Uterus (tissue), 4 donors: ENCODE measurements around the gene TMEM80. TPM values are rescaled to one million over a fixed set of nuclear protein-coding genes. Genes with fewer than 3 reads are reported as not detected.
A peak's percentile ranks its signal among the peaks of the same experiment; 100 is the strongest.

ENCODE experiments used
- DNase-seq, 2 donors: peaks; one replicate each; pipeline ENCODE4 v3.0.0-alpha.2; 2019 to 2020
- H3K27ac ChIP-seq, 2 donors: fragments of 200-600 bp; sonication (generic); 1 replicate in 1 of 2; 2 replicates in 1 of 2; pipeline ENCODE4 v1.5.1; 2016 to 2018
- H3K27me3 ChIP-seq, 2 donors: fragments of 200-600 bp; sonication (generic); one replicate each; pipeline ENCODE4 v1.5.1; 2018 to 2019; ENCODE audit warnings: control low read depth in 1 of 2
- H3K36me3 ChIP-seq, 2 donors: fragments of 200-600 bp; sonication (generic); one replicate each; pipeline ENCODE4 v1.5.1; 2019; ENCODE audit warnings: control low read depth in 1 of 2
- H3K4me1 ChIP-seq, 2 donors: fragments of 200-600 bp; sonication (generic); one replicate each; pipeline ENCODE4 v1.5.1; 2018 to 2019; ENCODE audit warnings: control low read depth in 1 of 2
- H3K4me3 ChIP-seq, 2 donors: fragments of 200-600 bp; sonication (generic); 1 replicate in 1 of 2; 2 replicates in 1 of 2; pipeline ENCODE4 v1.5.1; 2018 to 2019; ENCODE audit warnings: mild to moderate bottlenecking in 1 of 2
- H3K9me3 ChIP-seq, 2 donors: fragments of 200-600 bp; sonication (generic); one replicate each; pipeline ENCODE4 v1.5.1; 2019; ENCODE audit warnings: control low read depth in 1 of 2
- POLR2A ChIP-seq, 2 donors: fragments of 450-650 bp; IDR thresholded peaks; one replicate each; pipeline ENCODE4 v1.6.1; 2016; ENCODE audit warnings: antibody characterized with exemption in 2 of 2, mild to moderate bottlenecking in 1 of 2, moderate library complexity in 1 of 2
- intact Hi-C: fragments of 100-400 bp; cut with DNase I; formaldehyde crosslinking; loops from one replicate; pipeline ENCODE4 v1.15.1; 2023; ENCODE audit warnings: low total_unique reads
- total RNA-seq, 4 donors: library from RNA; depleted of rRNA in 3 of 4; stranded (reverse); fragments of >200 nt in 3 of 4; gene quantifications; one replicate each; pipeline versions ENCODE4 v1.1.0 to v1.2.4, GENCODE V29; 2014 to 2023
- TF ChIP-seq, protein P1 (sequence below), 4 experiments: fragments of 200-600 bp in 2 of 4; fragments of 450-650 bp in 2 of 4; sonication (generic) in 2 of 4; IDR thresholded peaks; one replicate each; pipeline ENCODE4 v1.5.1; 2016 to 2019; ENCODE audit warnings: antibody characterized with exemption in 4 of 4, mild to moderate bottlenecking in 2 of 4, moderate library complexity in 1 of 4
- donor health status: DM: yes; HTN: yes; CAD: no.

TMEM80 gene
- total RNA-seq, 4 donors from 2014 or later: 2.6 to 35.3 (median 8.1) TPM

DNA sequence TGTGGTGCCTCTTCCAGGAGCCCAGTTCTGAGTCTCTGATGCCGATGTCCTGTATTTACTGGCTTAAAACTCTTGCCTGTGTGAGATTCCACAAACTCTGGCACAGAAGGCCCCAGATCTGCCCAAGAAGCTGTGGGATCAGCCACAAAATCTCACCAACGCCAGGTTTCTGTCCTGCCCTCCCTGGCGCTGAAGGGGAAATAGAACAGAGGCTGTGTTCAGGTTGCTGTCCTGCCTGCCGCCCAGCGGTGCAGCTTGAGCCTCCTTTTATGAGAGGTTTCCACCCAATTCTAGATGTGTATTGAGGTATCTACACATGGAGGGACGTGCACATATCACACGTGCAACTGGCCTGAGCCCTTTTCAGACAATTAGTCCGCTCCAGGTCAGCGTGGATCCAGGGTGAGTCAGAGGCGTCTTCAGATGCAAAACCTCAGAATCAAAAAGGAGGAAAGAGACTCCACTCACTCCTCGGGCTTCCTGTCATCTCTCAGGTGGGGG lies 2.2 kb downstream of the TMEM80 start:
- Histone ChIP-seq H3K9me3 (no peaks in the 10 kb centered on the region), H3K4me3 (no peak overlapping the region), H3K36me3 (no peaks in the 10 kb centered on the region), H3K4me1 (peaks cover 6 to 7% of the 10 kb centered on the region in 2 donors), H3K27ac (peak overlapping the region; percentile 100), H3K27me3 (no peaks in the 10 kb centered on the region)
- intact Hi-C loops: no loop called here
- no peak for TF ChIP-seq POLR2A (IDR thresholded peaks at IDR 0.05)
- TF ChIP-seq, protein P1, sequence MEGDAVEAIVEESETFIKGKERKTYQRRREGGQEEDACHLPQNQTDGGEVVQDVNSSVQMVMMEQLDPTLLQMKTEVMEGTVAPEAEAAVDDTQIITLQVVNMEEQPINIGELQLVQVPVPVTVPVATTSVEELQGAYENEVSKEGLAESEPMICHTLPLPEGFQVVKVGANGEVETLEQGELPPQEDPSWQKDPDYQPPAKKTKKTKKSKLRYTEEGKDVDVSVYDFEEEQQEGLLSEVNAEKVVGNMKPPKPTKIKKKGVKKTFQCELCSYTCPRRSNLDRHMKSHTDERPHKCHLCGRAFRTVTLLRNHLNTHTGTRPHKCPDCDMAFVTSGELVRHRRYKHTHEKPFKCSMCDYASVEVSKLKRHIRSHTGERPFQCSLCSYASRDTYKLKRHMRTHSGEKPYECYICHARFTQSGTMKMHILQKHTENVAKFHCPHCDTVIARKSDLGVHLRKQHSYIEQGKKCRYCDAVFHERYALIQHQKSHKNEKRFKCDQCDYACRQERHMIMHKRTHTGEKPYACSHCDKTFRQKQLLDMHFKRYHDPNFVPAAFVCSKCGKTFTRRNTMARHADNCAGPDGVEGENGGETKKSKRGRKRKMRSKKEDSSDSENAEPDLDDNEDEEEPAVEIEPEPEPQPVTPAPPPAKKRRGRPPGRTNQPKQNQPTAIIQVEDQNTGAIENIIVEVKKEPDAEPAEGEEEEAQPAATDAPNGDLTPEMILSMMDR (IDR thresholded peaks at IDR 0.05): no peak
- DNase-seq: peak in 1 of 2 donors; percentile 27

DNA sequence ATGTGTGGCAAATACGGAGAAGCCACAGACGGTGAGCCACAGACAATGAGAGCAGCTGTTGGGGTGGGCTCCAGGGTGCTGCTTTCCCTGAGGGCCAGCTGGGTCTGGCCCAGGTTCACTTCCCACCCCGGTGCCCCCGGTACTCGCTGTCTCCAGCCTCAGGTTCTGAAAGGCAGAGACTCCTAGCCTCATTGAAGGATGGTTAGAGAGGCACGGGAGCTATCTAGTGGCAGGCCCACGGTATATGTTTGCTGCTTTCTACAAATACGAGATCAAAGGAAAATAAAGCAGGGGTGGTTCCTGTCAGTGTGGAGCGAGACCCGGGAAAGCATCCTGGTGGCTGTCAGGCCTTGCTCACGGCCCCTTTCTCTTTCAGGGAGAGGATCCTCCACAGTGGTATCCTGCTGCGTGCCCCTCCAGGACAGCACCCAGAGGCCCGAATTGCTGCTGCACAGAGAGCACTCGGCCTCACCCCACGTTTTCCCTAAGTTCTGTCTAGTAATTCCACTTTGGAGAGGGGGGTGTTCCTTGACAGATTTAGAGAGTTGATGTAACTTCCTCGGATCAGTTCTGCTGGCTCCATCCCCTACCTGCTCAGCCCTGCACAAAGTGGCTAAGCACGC lies 3.0 kb downstream of the TMEM80 start:
- peaks cover 6 to 7% of the 10 kb centered on the region in 2 donors for H3K4me1 ChIP-seq
- no peaks in the 10 kb centered on the region for H3K27me3 ChIP-seq
- H3K4me3 ChIP-seq: no peak overlapping the region
- H3K27ac ChIP-seq: peak overlapping the region; percentile 100
- no peak for DNase-seq
- intact Hi-C loops: no loop called here
- H3K9me3 ChIP-seq: no peaks in the 10 kb centered on the region
- TF ChIP-seq, protein P1 (IDR thresholded peaks at IDR 0.05): no peak
- TF ChIP-seq POLR2A (IDR thresholded peaks at IDR 0.05): no peak
- H3K36me3 ChIP-seq: no peaks in the 10 kb centered on the region

DNA sequence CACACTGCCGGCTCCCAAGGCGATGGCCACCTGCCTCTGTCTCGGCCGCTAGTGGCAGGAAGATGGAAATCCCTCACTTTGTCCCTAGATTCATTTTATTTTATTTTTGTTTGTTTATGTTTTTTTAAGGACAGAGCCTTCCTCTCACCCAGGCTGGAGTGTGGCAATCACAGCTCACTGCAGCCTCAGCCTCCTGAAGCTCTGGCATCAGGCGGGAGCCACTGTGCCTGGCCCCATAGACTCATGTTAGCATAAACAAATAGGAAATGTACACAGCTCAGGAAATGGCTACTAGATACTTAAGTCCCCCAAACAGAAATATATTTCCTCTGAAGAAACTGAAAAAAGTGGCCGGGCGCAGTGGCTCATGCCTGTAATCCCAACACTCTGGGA lies 3.5 kb downstream of the TMEM80 start:
- intact Hi-C loops: no loop called here
- no peaks in the 10 kb centered on the region for H3K36me3 ChIP-seq

DNA sequence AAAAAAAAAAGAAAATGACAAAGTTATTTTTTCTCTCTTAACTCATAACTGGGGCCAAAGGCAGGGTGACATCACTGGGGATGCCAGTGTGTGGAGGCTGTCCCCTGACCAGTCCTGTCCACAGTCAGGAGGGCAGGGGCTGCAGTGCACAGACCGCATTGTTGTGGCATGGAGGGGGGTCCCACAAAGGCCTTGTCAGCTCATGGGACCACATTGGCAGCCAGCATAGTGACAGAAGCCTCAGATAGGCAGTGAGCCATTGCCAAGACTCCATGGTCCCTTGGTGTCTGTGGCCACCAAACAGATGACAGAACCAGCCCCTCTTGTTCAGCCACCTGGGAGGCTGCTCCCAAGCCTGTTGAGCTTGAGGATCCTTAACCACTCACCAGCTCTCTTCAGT lies 4.1 kb downstream of the TMEM80 start:
- TF ChIP-seq, protein P1 (IDR thresholded peaks at IDR 0.05): no peak
- TF ChIP-seq POLR2A (IDR thresholded peaks at IDR 0.05): no peak
- intact Hi-C loops: no loop called here
- no peaks in the 10 kb centered on the region for H3K36me3 ChIP-seq

More for the DNA sequence above, 3.5 kb downstream of the TMEM80 start:
- Histone ChIP-seq H3K27ac (no peak overlapping the region), H3K27me3 (no peaks in the 10 kb centered on the region), H3K4me1 (peaks cover 1 to 7% of the 10 kb centered on the region in 2 donors), H3K9me3 (no peaks in the 10 kb centered on the region), H3K4me3 (no peak overlapping the region)
- no peak for TF ChIP-seq POLR2A (IDR thresholded peaks at IDR 0.05)
- TF ChIP-seq, protein P1 (IDR thresholded peaks at IDR 0.05): no peak
- no peak for DNase-seq

DNA sequence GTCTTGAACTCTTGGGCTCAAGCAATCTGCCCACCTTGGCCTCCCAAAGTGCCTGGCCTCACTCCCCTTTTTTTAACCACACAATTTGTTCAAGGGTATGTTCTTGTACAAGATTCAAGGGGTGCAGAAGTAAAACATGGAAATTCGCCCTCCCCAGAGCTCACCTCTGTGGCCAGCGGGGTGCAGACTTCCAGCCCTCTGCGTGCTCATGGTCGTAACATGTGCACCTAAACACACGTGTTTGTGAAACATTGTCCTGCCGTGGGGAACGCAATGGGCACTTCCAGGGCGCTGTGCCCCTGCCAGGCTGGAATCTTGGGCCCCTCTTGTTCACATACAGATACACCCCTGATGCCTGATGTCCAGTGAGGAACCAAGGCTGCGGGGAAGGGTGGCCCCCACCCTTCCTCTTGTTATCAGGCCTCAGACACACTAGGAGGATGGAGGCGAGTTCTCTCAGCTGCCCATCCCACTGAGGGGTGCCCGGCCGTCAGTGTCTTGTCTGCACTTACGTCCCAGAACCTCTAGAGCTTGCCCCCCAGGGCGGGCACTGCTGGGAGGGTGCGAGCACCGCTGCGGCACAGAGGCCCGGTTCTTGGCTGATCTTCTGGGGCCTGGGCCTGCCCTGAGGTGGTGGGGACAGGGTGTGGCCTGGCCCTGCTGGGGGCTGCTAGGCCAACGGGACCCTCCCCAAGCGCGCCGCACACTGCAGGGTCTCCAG lies 6.3 kb downstream of the TMEM80 start:
- intact Hi-C loops: no loop called here
- H3K4me3 ChIP-seq: no peak overlapping the region
- H3K4me1 ChIP-seq: peaks cover 2 to 4% of the 10 kb centered on the region in 2 donors
- no peak for DNase-seq
- peak overlapping the region in 1 of 2 donors; percentile 35 for H3K27ac ChIP-seq
- no peak for TF ChIP-seq POLR2A (IDR thresholded peaks at IDR 0.05)
- TF ChIP-seq, protein P1 (IDR thresholded peaks at IDR 0.05): no peak
- H3K36me3 ChIP-seq: no peaks in the 10 kb centered on the region
- no peaks in the 10 kb centered on the region for H3K9me3 ChIP-seq
- no peaks in the 10 kb centered on the region for H3K27me3 ChIP-seq

More for the DNA sequence above, 4.1 kb downstream of the TMEM80 start:
- Histone ChIP-seq H3K4me1 (peaks cover 0 to 7% of the 10 kb centered on the region in 2 donors), H3K27ac (no peak overlapping the region), H3K9me3 (no peaks in the 10 kb centered on the region), H3K4me3 (no peak overlapping the region), H3K27me3 (no peaks in the 10 kb centered on the region)
- DNase-seq: no peak
